ES-I3 (cell line): ENCODE measurements around the gene SPTBN5.

Experiments used
- H3K36me3 ChIP-seq: 2 replicates; pipeline ENCODE4 v1.6.1; 2013; ENCODE audit warnings: mild to moderate bottlenecking, low read length, control low read depth, moderate library complexity; ENCODE audit not compliant: insufficient read depth
- H3K4me1 ChIP-seq: 2 replicates; pipeline ENCODE4 v1.6.1; 2013; ENCODE audit warnings: mild to moderate bottlenecking, control low read depth, low read length; ENCODE audit not compliant: insufficient read depth
- H3K9ac ChIP-seq: 2 replicates; pipeline ENCODE4 v1.6.1; 2013; ENCODE audit warnings: low read depth, mild to moderate bottlenecking, low read length, moderate library complexity
- H3K9me3 ChIP-seq: 2 replicates; pipeline ENCODE4 v1.6.1; 2013; ENCODE audit warnings: mild to moderate bottlenecking, low read length, moderate library complexity; ENCODE audit not compliant: control insufficient read depth, insufficient read depth

The SPTBN5 gene

DNA sequence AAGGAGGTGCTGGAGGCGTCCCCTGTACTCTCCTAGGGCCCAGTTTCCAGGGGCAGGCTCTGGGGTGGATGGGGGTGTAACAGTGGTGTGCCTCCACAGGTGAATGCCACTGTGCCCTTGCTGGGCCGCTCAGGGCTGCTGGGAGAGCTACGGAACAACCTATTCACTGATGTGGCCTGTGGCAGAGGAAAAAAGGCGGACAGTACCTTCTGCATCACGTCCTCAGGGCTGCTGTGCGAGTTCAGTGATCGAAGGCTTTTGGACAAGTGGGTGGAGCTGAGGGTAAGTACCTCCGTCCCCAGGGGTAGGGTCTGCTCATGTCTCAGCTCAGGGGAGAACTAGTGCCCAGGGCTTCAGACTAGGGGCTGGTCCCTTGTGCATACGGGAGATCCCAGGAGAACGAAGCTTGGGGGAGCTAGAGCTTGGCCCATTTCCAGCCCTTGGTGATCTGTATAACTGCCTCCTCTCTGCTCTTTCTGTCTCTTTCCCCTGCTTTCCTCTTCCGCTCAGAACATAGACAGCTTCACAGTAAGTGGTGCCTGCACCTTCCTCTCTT, 81.0 kb downstream of the SPTBN5 start:
- Histone ChIP-seq H3K9ac (no peak overlapping the region), H3K36me3 (no peaks in the 10 kb centered on the region), H3K9me3 (no peaks in the 10 kb centered on the region), H3K4me1 (peaks cover 12% of the 10 kb centered on the region)

- Histone ChIP-seq H3K9ac (no peak overlapping the region), H3K9me3 (no peaks in the 10 kb centered on the region), H3K4me1 (peaks cover 14% of the 10 kb centered on the region), H3K36me3 (no peaks in the 10 kb centered on the region)
Measured at GRCh38 chr15:41811432-41812195, 82.2 kb downstream of the SPTBN5 start.

- no peaks in the 10 kb centered on the region for H3K36me3 ChIP-seq
- no peak overlapping the region for H3K9ac ChIP-seq
- no peaks in the 10 kb centered on the region for H3K9me3 ChIP-seq
- peaks cover 18% of the 10 kb centered on the region for H3K4me1 ChIP-seq
Measured at GRCh38 chr15:41810651-41811431, 83.0 kb downstream of the SPTBN5 start.

DNA sequence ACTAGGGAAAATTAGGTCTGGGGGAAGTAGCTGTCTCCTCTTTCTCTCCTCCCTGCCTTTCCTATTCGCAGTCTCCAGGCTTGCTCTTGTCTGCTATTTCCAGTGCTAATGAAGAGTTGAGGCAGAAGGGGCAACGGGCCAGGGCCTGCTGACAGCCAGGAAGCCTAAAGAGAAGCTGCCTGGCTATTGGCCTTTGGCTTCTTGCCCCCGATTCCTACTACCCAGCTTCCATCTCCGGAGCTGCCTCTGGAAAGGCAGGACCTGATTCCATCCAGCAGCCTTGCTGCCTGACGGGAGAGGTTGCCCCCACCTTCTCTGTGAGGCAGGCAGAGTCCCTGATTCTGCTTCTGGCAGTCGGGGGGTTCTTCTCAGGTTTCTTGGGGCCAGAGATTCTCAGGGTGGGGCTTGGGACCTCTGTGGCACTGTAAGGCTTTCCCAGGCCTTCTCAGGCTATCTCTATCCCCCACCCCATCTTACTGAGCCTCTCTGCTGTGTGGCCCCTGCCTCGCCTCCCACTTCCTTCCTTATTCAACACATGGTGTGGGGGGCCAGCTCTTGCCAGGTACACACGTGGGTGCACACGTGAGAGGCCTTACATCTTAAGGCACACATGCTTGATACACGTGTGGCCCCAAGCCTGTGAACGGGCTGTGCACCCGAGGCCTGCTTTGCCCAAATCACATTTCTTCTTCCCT, 84.2 kb downstream of the SPTBN5 start:
- Histone ChIP-seq H3K4me1 (peaks cover 18% of the 10 kb centered on the region), H3K9me3 (no peaks in the 10 kb centered on the region), H3K9ac (no peak overlapping the region)

DNA sequence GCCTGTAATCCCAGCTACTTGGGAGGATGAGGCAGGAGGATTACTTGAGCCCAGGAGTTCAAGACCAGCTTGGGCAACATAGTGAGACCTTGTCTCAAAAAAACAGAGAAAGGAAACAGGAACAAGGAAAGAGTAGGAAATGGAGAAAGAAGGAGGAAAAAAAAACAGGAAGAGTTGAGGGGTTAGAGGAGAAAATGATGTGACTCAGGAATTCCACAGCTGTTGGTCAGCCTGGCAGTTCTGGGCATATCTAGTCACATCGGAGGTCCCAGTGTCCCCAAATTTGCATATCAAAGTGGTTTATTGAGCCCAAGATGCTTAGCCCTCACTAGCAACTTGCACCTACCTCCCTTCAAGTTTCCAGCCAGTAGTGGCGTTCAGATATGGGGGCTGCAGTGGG, 84.7 kb downstream of the SPTBN5 start:
- no peaks in the 10 kb centered on the region for H3K36me3 ChIP-seq
- H3K4me1 ChIP-seq = peaks cover 22% of the 10 kb centered on the region
- no peak overlapping the region for H3K9ac ChIP-seq
- no peaks in the 10 kb centered on the region for H3K9me3 ChIP-seq

More for the DNA sequence above, 84.2 kb downstream of the SPTBN5 start:
- no peaks in the 10 kb centered on the region for H3K36me3 ChIP-seq

- Histone ChIP-seq H3K4me1 (peaks cover 22% of the 10 kb centered on the region), H3K9ac (no peak overlapping the region), H3K9me3 (peaks cover 3% of the 10 kb centered on the region; the same call in 1 of the 2 replicates)
Measured at GRCh38 chr15:41806291-41807181, 87.3 kb downstream of the SPTBN5 start.

DNA sequence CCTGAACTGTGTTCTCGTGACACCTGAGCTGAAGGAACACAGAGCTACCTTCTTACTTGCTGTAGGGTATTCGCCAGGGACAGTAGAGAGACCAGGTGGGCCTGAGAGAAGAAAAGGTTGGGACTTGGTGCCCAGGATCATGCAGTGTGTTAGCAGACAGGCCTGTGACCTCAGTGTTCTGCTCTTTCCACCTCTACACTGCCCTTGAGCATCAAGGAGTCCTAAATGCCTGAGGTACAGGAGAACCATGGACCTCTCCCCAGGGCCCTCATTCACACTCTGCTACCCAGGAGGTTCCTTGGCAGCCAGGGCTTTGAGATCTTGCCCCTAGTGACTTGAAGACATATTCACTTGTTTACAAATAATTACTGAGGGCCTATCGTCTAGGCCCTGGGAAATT, 88.1 kb downstream of the SPTBN5 start:
- peaks cover 3% of the 10 kb centered on the region; the same call in 1 of the 2 replicates for H3K9me3 ChIP-seq
- H3K36me3 ChIP-seq = no peaks in the 10 kb centered on the region
- H3K4me1 ChIP-seq = peaks cover 17% of the 10 kb centered on the region
- no peak overlapping the region for H3K9ac ChIP-seq

More at GRCh38 chr15:41806291-41807181, 87.3 kb downstream of the SPTBN5 start:
- no peaks in the 10 kb centered on the region for H3K36me3 ChIP-seq

- H3K9me3 ChIP-seq = peaks cover 3% of the 10 kb centered on the region; the same call in 1 of the 2 replicates
- H3K9ac ChIP-seq = no peak overlapping the region
- H3K4me1 ChIP-seq = peaks cover 17% of the 10 kb centered on the region
- no peaks in the 10 kb centered on the region for H3K36me3 ChIP-seq
Measured at GRCh38 chr15:41804916-41805666, 88.8 kb downstream of the SPTBN5 start.

DNA sequence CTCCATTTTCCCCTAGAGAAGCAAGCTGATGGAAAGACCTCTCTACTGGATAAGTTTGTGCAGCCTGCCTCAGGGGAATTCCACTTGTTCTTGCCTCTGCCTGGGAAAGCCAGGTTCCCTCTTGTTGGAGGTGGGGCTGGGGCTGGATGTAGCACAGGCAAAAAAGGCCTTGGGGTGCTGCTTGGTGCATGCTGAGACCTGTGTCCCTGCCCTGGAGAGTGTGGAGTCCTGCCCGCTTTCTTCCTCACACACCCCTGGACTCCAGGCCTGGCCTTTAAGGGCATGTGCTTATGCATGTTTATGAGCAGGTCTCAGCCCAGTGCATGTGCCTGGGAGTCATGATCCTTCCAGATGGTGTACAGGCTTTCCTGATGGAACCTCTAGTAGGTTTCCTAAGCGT, 89.5 kb downstream of the SPTBN5 start:
- H3K9me3 ChIP-seq = peaks cover 3% of the 10 kb centered on the region; the same call in 1 of the 2 replicates
- no peaks in the 10 kb centered on the region for H3K36me3 ChIP-seq
- H3K9ac ChIP-seq = no peak overlapping the region
- peaks cover 14% of the 10 kb centered on the region for H3K4me1 ChIP-seq

- Histone ChIP-seq H3K4me1 (peaks cover 13% of the 10 kb centered on the region; the same call in 1 of the 2 replicates), H3K9ac (no peak overlapping the region), H3K36me3 (no peaks in the 10 kb centered on the region), H3K9me3 (peaks cover 3% of the 10 kb centered on the region; the same call in 1 of the 2 replicates)
Measured at GRCh38 chr15:41801850-41802455, 91.9 kb downstream of the SPTBN5 start.

DNA sequence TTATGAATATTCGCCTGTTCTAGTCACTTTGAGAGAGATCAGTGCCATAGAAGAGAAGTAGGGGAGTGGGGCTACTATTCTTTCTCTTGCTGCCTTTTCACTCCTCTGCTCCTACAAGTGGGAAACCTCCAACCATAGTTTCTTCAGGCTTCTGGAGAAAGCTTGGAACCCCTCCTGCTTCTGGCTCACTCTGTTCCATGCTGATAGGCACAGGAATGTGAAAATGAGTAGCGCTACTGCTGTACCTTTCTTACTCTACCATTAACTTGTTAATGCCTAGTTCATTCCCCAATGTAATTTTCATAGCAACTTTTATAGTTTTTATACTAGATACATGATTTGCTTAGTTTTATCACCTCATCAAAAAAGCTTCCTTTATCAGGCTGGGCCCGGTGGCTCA, 92.7 kb downstream of the SPTBN5 start:
- H3K9ac ChIP-seq = no peak overlapping the region
- H3K4me1 ChIP-seq = peaks cover 9% of the 10 kb centered on the region; the same call in 1 of the 2 replicates

DNA sequence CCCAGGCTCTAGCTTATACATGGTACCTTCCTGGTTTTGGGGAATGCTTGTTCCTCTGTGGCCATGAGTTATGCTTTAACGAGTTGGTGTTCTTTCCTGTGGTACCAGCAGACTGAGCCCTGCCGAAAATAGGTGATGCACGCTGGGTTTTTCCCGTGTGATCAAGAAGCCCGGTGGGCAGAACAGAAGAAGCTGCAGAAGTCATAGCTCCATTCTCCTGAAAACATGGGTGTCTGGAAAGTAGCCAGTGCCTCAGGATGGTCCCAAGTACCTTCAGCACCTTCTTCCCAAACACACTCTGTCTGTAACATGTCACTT, 94.4 kb downstream of the SPTBN5 start:
- Histone ChIP-seq H3K36me3 (no peaks in the 10 kb centered on the region), H3K9me3 (peaks cover 3% of the 10 kb centered on the region; the same call in 1 of the 2 replicates), H3K9ac (no peak overlapping the region), H3K4me1 (peaks cover 9% of the 10 kb centered on the region; the same call in 1 of the 2 replicates)

More for the DNA sequence above, 92.7 kb downstream of the SPTBN5 start:
- Histone ChIP-seq H3K36me3 (no peaks in the 10 kb centered on the region), H3K9me3 (peaks cover 3% of the 10 kb centered on the region; the same call in 1 of the 2 replicates)
